ENCODE measurements around the gene OSBP2. TPM values are rescaled to one million over a fixed set of nuclear protein-coding genes. Genes with fewer than 3 reads are reported as not detected.
A peak's percentile ranks its signal among the peaks of the same experiment; 100 is the strongest.

OSBP2 gene
- polyA plus RNA-seq, 1 donor, result 77.2 TPM

- Histone ChIP-seq H3K4me3 (ENCODE audit: low read length) (no peak overlapping the region), H3K9me3 (ENCODE audit: control insufficient read depth, low read depth, low read length) (no peaks in the 10 kb centered on the region), H3K36me3 (ENCODE audit: control insufficient read depth, insufficient read depth, low read length) (peaks cover 90% of the 10 kb centered on the region), H3K4me1 (ENCODE audit: control insufficient read depth, insufficient read depth, low read length) (no peaks in the 10 kb centered on the region), H3K27ac (ENCODE audit: low read length) (no peak overlapping the region), H3K27me3 (ENCODE audit: control insufficient read depth, insufficient read depth, low read length) (no peaks in the 10 kb centered on the region)
- no peak for DNase-seq
- WGBS (ENCODE audit: insufficient coverage, low lambda C conversion rate), result no CpG with 5 or more reads among the region's 7 CpGs
Observed at GRCh38 chr22:30946354-30946753, 251.7 kb downstream of the OSBP2 start.

- no peaks in the 10 kb centered on the region for H3K4me1 ChIP-seq (ENCODE audit: control insufficient read depth, insufficient read depth, low read length)
- peaks cover 85% of the 10 kb centered on the region for H3K36me3 ChIP-seq (ENCODE audit: control insufficient read depth, insufficient read depth, low read length)
- H3K27me3 ChIP-seq (ENCODE audit: control insufficient read depth, insufficient read depth, low read length), result no peaks in the 10 kb centered on the region
- H3K4me3 ChIP-seq (ENCODE audit: low read length), result no peak overlapping the region
- 80% methylated on average over 1 of the region's 5 CpGs for WGBS (ENCODE audit: insufficient coverage, low lambda C conversion rate)
- DNase-seq, result peak; percentile 14 to 24
- no peak overlapping the region for H3K27ac ChIP-seq (ENCODE audit: low read length)
- H3K9me3 ChIP-seq (ENCODE audit: control insufficient read depth, low read depth, low read length), result no peaks in the 10 kb centered on the region
Observed at GRCh38 chr22:30947173-30947815, 252.6 kb downstream of the OSBP2 start.

GRCh38 chr22:30947816-30948454, 253.3 kb downstream of the OSBP2 start:
- H3K9me3 ChIP-seq (ENCODE audit: control insufficient read depth, low read depth, low read length), result no peaks in the 10 kb centered on the region
- H3K36me3 ChIP-seq (ENCODE audit: control insufficient read depth, insufficient read depth, low read length), result peaks cover 81% of the 10 kb centered on the region
- H3K4me3 ChIP-seq (ENCODE audit: low read length), result no peak overlapping the region
- no peaks in the 10 kb centered on the region for H3K4me1 ChIP-seq (ENCODE audit: control insufficient read depth, insufficient read depth, low read length)
- WGBS (ENCODE audit: insufficient coverage, low lambda C conversion rate), result no CpG with 5 or more reads among the region's 2 CpGs
- H3K27me3 ChIP-seq (ENCODE audit: control insufficient read depth, insufficient read depth, low read length), result no peaks in the 10 kb centered on the region
- peak; percentile 30 to 55 for DNase-seq
- no peak overlapping the region for H3K27ac ChIP-seq (ENCODE audit: low read length)

GRCh38 chr22:30948930-30949342, 254.3 kb downstream of the OSBP2 start:
- H3K9me3 ChIP-seq (ENCODE audit: control insufficient read depth, low read depth, low read length), result no peaks in the 10 kb centered on the region
- H3K27ac ChIP-seq (ENCODE audit: low read length), result no peak overlapping the region
- DNase-seq, result no peak
- peaks cover 79% of the 10 kb centered on the region for H3K36me3 ChIP-seq (ENCODE audit: control insufficient read depth, insufficient read depth, low read length)
- no peaks in the 10 kb centered on the region for H3K27me3 ChIP-seq (ENCODE audit: control insufficient read depth, insufficient read depth, low read length)
- no CpG with 5 or more reads among the region's 3 CpGs for WGBS (ENCODE audit: insufficient coverage, low lambda C conversion rate)
- no peak overlapping the region for H3K4me3 ChIP-seq (ENCODE audit: low read length)
- H3K4me1 ChIP-seq (ENCODE audit: control insufficient read depth, insufficient read depth, low read length), result no peaks in the 10 kb centered on the region

GRCh38 chr22:30949934-30950660, 255.4 kb downstream of the OSBP2 start:
- Histone ChIP-seq H3K27ac (ENCODE audit: low read length) (no peak overlapping the region), H3K27me3 (ENCODE audit: control insufficient read depth, insufficient read depth, low read length) (no peaks in the 10 kb centered on the region), H3K4me3 (ENCODE audit: low read length) (no peak overlapping the region), H3K4me1 (ENCODE audit: control insufficient read depth, insufficient read depth, low read length) (no peaks in the 10 kb centered on the region), H3K9me3 (ENCODE audit: control insufficient read depth, low read depth, low read length) (no peaks in the 10 kb centered on the region), H3K36me3 (ENCODE audit: control insufficient read depth, insufficient read depth, low read length) (peaks cover 68% of the 10 kb centered on the region)
- DNase-seq, result no peak
- no CpG with 5 or more reads among the region's 7 CpGs for WGBS (ENCODE audit: insufficient coverage, low lambda C conversion rate)

- no CpG with 5 or more reads among the region's 2 CpGs for WGBS (ENCODE audit: insufficient coverage, low lambda C conversion rate)
- Histone ChIP-seq H3K4me3 (ENCODE audit: low read length) (no peak overlapping the region), H3K27ac (ENCODE audit: low read length) (no peak overlapping the region), H3K36me3 (ENCODE audit: control insufficient read depth, insufficient read depth, low read length) (peaks cover 42% of the 10 kb centered on the region), H3K4me1 (ENCODE audit: control insufficient read depth, insufficient read depth, low read length) (no peaks in the 10 kb centered on the region), H3K27me3 (ENCODE audit: control insufficient read depth, insufficient read depth, low read length) (no peaks in the 10 kb centered on the region), H3K9me3 (ENCODE audit: control insufficient read depth, low read depth, low read length) (no peaks in the 10 kb centered on the region)
- DNase-seq, result no peak
Observed at GRCh38 chr22:30953206-30953605, 258.5 kb downstream of the OSBP2 start.

- no peak for DNase-seq
- WGBS (ENCODE audit: insufficient coverage, low lambda C conversion rate), result no CpG with 5 or more reads among the region's 4 CpGs
- Histone ChIP-seq H3K27ac (ENCODE audit: low read length) (no peak overlapping the region), H3K27me3 (ENCODE audit: control insufficient read depth, insufficient read depth, low read length) (no peaks in the 10 kb centered on the region), H3K9me3 (ENCODE audit: control insufficient read depth, low read depth, low read length) (no peaks in the 10 kb centered on the region), H3K4me1 (ENCODE audit: control insufficient read depth, insufficient read depth, low read length) (no peaks in the 10 kb centered on the region), H3K4me3 (ENCODE audit: low read length) (no peak overlapping the region), H3K36me3 (ENCODE audit: control insufficient read depth, insufficient read depth, low read length) (peaks cover 25% of the 10 kb centered on the region)
Observed at GRCh38 chr22:30955153-30955552, 260.5 kb downstream of the OSBP2 start.

Other genes with a start within 250 kb of the OSBP2 start
- gene SEC14L3, start 222.9 kb upstream of the OSBP2 start, polyA plus RNA-seq, result 0.06 TPM
- 0.19 TPM for gene SEC14L4, start 189.2 kb upstream of the OSBP2 start, polyA plus RNA-seq
- gene SEC14L6, start 148.1 kb upstream of the OSBP2 start, polyA plus RNA-seq, result 1.2 TPM
- gene GAL3ST1, start 120.2 kb upstream of the OSBP2 start, polyA plus RNA-seq, result 19.5 TPM
- 58.6 TPM for gene PES1, start 103.0 kb upstream of the OSBP2 start, polyA plus RNA-seq
- gene TCN2, start 87.7 kb upstream of the OSBP2 start, polyA plus RNA-seq, result 44.6 TPM
- 1.2 TPM for gene SLC35E4, start 59.1 kb upstream of the OSBP2 start, polyA plus RNA-seq
- 11.3 TPM for gene DUSP18, start 27.0 kb upstream of the OSBP2 start, polyA plus RNA-seq

All from large intestine (tissue), 3 donors.